ENCODE measurements around the gene EFNB2. TPM values are rescaled to one million over a fixed set of nuclear protein-coding genes. Genes with fewer than 3 reads are reported as not detected.

Gene EFNB2
- total and polyA plus RNA-seq, 2 of the 13 experiments (the other 11 are each of a cell fraction or from before 2014, with no cell fraction given) = 0.11 to 0.20 TPM

DNA sequence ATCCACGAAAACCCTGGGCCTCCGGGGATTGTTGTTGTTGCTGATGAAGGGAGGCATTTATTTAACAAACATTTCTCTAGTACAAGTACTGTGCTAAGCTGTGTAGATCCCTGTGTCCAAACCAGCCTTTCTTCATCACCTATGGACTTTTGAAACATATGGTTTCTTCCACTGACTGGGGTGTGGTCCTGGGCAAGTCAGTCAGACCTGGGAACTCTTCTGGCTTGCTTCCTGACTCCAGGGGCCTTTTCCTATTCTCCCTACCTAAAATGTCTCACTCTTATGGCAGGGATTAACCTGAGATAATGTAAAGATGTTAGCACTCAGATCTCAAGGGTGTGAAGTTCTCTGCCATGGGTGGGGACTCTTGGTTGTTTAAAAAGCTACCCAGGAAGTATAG is 46.8 kb downstream of the EFNB2 start:
- CTCF ChIA-PET (ENCODE audit: low intra/inter-chr PET ratio, low total read pairs) = no interaction called here
- intact Hi-C loops (cut with micrococcal nuclease; ENCODE audit: unreplicated experiment) = no loop called here
- no peak for DNase-seq (ENCODE audit: low spot score)
- TF ChIP-seq CENPBD1 (CRISPR knock-in tag; IDR thresholded peaks at IDR 0.05; ENCODE audit: borderline replicate concordance, low read depth) (no peak), XBP1 (CRISPR knock-in tag; IDR thresholded peaks at IDR 0.05) (no peak), ZNF180 (CRISPR knock-in tag; IDR thresholded peaks at IDR 0.05; ENCODE audit: borderline replicate concordance, low read depth) (no peak), ZBTB44 (CRISPR knock-in tag; IDR thresholded peaks at IDR 0.05) (no peak), SMARCE1 (IDR thresholded peaks at IDR 0.05; ENCODE audit: borderline replicate concordance) (no peak), NR2F2 (IDR thresholded peaks at IDR 0.05; ENCODE audit: borderline replicate concordance, low read depth) (no peak), ZNF496 (CRISPR knock-in tag; IDR thresholded peaks at IDR 0.05; ENCODE audit: insufficient replicate concordance) (no peak), ZSCAN30 (CRISPR knock-in tag; IDR thresholded peaks at IDR 0.05) (no peak), FIP1L1 (IDR thresholded peaks at IDR 0.05; ENCODE audit: borderline replicate concordance, insufficient read depth, low read depth, low read length) (no peak)
- TF ChIP-seq, protein P1, sequence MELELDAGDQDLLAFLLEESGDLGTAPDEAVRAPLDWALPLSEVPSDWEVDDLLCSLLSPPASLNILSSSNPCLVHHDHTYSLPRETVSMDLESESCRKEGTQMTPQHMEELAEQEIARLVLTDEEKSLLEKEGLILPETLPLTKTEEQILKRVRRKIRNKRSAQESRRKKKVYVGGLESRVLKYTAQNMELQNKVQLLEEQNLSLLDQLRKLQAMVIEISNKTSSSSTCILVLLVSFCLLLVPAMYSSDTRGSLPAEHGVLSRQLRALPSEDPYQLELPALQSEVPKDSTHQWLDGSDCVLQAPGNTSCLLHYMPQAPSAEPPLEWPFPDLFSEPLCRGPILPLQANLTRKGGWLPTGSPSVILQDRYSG (CRISPR knock-in tag; IDR thresholded peaks at IDR 0.05) = no peak
- TF ChIP-seq, protein P2, sequence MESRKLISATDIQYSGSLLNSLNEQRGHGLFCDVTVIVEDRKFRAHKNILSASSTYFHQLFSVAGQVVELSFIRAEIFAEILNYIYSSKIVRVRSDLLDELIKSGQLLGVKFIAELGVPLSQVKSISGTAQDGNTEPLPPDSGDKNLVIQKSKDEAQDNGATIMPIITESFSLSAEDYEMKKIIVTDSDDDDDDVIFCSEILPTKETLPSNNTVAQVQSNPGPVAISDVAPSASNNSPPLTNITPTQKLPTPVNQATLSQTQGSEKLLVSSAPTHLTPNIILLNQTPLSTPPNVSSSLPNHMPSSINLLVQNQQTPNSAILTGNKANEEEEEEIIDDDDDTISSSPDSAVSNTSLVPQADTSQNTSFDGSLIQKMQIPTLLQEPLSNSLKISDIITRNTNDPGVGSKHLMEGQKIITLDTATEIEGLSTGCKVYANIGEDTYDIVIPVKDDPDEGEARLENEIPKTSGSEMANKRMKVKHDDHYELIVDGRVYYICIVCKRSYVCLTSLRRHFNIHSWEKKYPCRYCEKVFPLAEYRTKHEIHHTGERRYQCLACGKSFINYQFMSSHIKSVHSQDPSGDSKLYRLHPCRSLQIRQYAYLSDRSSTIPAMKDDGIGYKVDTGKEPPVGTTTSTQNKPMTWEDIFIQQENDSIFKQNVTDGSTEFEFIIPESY (CRISPR knock-in tag; IDR thresholded peaks at IDR 0.05) = no peak
- TF ChIP-seq, protein P3, sequence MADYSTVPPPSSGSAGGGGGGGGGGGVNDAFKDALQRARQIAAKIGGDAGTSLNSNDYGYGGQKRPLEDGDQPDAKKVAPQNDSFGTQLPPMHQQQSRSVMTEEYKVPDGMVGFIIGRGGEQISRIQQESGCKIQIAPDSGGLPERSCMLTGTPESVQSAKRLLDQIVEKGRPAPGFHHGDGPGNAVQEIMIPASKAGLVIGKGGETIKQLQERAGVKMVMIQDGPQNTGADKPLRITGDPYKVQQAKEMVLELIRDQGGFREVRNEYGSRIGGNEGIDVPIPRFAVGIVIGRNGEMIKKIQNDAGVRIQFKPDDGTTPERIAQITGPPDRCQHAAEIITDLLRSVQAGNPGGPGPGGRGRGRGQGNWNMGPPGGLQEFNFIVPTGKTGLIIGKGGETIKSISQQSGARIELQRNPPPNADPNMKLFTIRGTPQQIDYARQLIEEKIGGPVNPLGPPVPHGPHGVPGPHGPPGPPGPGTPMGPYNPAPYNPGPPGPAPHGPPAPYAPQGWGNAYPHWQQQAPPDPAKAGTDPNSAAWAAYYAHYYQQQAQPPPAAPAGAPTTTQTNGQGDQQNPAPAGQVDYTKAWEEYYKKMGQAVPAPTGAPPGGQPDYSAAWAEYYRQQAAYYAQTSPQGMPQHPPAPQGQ (CRISPR knock-in tag; IDR thresholded peaks at IDR 0.05; ENCODE audit: borderline replicate concordance) = no peak
- ATAC-seq = no peak
- in situ Hi-C loops (cut with HindIII; ENCODE audit: extremely low pct_ligation_motif_present, low pct_unique_long_range_greater_than_20kb) = no loop called here
- FAIRE-seq = no peak
- Histone ChIP-seq H3K27ac (ENCODE audit: extremely low read length, insufficient read depth, low read length) (no peak overlapping the region), H3K9ac (ENCODE audit: insufficient read depth, low read depth, low read length) (no peak overlapping the region), H3K36me3 (replicated peaks in 1 of 2; ENCODE audit: control insufficient read depth in 1 of 2, insufficient read depth in 2 of 2, low read length in 2 of 2) (no peaks in the 10 kb centered on the region), H2AFZ (ENCODE audit: low read length) (no peak overlapping the region), H4K20me1 (ENCODE audit: insufficient read depth, low read length) (no peaks in the 10 kb centered on the region), H3K4me1 (ENCODE audit: insufficient read depth, low read length) (no peaks in the 10 kb centered on the region), H3K27me3 (ENCODE audit: control insufficient read depth in 1 of 2, insufficient read depth in 2 of 2, low read length in 2 of 2) (peaks cover 0 to 18% of the 10 kb centered on the region in 2 experiments; a peak in 1 of 5 replicates), H3K4me2 (ENCODE audit: low read depth, low read length) (no peak overlapping the region), H3K79me2 (ENCODE audit: insufficient read depth, low read length) (no peaks in the 10 kb centered on the region), H3K9me3 (ENCODE audit: low read length) (no peaks in the 10 kb centered on the region), H3K4me3 (replicated peaks in 1 of 3; ENCODE audit: insufficient read depth in 1 of 3, low read depth in 2 of 3, low read length in 3 of 3) (no peak overlapping the region)
- POLR2A ChIA-PET = no interaction called here
- BruUV-seq (replicated peaks) = no TSS peak
- WGBS (ENCODE audit: low lambda C conversion rate) = 19% methylated on average over 2 of the region's 2 CpGs
